Psoas muscle (tissue), 8 donors: ENCODE results near the gene LTB4R. TPM values are rescaled to one million over a fixed set of nuclear protein-coding genes. Genes with fewer than 3 reads are reported as not detected.

Experiments
- ATAC-seq, 4 donors: fragments of 200-7000 bp; cut with Tn5 transposase; one replicate each; pipeline ENCODE4 v1.9.1; 2020; ENCODE audit warnings: moderate library complexity in 3 of 4, mild to moderate bottlenecking in 2 of 4
- DNase-seq, 2 donors: peaks; one replicate each; pipeline ENCODE4 v3.0.0-alpha.2; 2020
- H3K27ac ChIP-seq: fragments of 200-600 bp; one replicate; pipeline ENCODE4 v1.8.0; 2022
- H3K27me3 ChIP-seq, 3 donors: fragments of 200-600 bp in 1 of 3; one replicate each; pipeline versions ENCODE4 v1.6.1 to v1.8.0; 2013 to 2022; ENCODE audit warnings: low read length in 2 of 3, mild to moderate bottlenecking in 2 of 3, moderate library complexity in 1 of 3; ENCODE audit not compliant: insufficient read depth in 3 of 3
- H3K36me3 ChIP-seq, 2 donors: fragments of 200-600 bp in 1 of 2; one replicate each; pipeline versions ENCODE4 v1.6.1 to v1.8.0; 2013 to 2022; ENCODE audit warnings: low read depth in 1 of 2, mild to moderate bottlenecking in 1 of 2, moderate library complexity in 1 of 2; ENCODE audit not compliant: insufficient read depth in 1 of 2
- H3K4me1 ChIP-seq: fragments of 200-600 bp; one replicate; pipeline ENCODE4 v1.8.0; 2022
- H3K4me3 ChIP-seq: fragments of 200-600 bp; one replicate; pipeline ENCODE4 v1.8.0; 2022; ENCODE audit warnings: mild to moderate bottlenecking
- H3K9me3 ChIP-seq: fragments of 200-600 bp; one replicate; pipeline ENCODE4 v1.8.0; 2022
- WGBS, 3 donors: extraction: QIAGEN DNeasy Blood & Tissue Kit; methylation state at CpG; one replicate each; pipeline versions ENCODE4 v1.1.6 to v1.1.7; 2013; 5-methylcytosine and 5-hydroxymethylcytosine counted together
- intact Hi-C, 2 donors: fragments of 100-400 bp; cut with DNase I; formaldehyde crosslinking; loops; one replicate each; pipeline versions ENCODE4 v1.11.0 to v1.14.2; 2022
- polyA plus RNA-seq, 3 donors: library from polyadenylated mRNA; stranded (reverse); fragments of 200-250 nt; gene quantifications; one replicate each; pipeline ENCODE4 v1.2.3, GENCODE V29; 2013
- total RNA-seq, 4 donors: library from RNA; stranded (reverse); fragmentation: NEBNext Ultra II Directional in 2 of 4; extraction: Animal tissue kit (Norgen Biotek cat#: 25700) in 2 of 4; gene quantifications; one replicate each; pipeline versions ENCODE4 v1.2.1 to v1.2.4, GENCODE V29; 2021 to 2023
- TF ChIP-seq, protein P1 (sequence below): fragments of 200-600 bp; IDR thresholded peaks from one replicate; pipeline ENCODE4 v1.8.0; 2022; ENCODE audit warnings: antibody characterized with exemption
- donor health status: healthy with polysubstance abuse.
- donor health status: DM: no; HTN: no; CAD: no; lungs with moderate emphysema.
- donor health status: Bipolar disorder and iron deficiency.
- donor health status: healthy.
- donor health status: DM: yes; HTN: yes; CAD: no.
- donor health status: DM: no; HTN: no; CAD: no.
- donor health status: DM: no; HTN: no; CAD: no.
- donor health status: DM: yes; HTN: yes; CAD: no.

LTB4R gene
- total and polyA plus RNA-seq, 7 donors = 0.35 to 2.1 (median 1.9) TPM

DNA sequence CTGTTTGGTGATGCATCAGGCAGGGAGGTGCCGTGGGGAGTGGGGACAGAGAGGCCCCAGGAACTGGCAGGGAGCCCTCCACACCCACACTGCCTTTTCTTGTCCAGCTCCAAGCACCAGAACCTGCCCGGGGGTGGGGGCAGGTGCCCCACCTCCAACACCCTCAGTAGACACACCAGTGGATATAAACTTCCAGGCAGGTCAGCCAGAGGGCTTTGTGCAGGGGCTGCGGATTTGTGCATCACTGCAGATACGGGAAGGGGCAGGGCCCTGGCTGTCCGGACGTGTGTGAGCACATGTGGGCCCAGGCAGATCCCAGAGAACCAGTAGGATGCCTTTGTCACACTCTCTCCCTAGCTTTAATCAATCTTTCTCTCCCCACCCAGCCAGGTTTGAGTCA lies 47.0 kb upstream of the LTB4R start:
- TF ChIP-seq, protein P1, sequence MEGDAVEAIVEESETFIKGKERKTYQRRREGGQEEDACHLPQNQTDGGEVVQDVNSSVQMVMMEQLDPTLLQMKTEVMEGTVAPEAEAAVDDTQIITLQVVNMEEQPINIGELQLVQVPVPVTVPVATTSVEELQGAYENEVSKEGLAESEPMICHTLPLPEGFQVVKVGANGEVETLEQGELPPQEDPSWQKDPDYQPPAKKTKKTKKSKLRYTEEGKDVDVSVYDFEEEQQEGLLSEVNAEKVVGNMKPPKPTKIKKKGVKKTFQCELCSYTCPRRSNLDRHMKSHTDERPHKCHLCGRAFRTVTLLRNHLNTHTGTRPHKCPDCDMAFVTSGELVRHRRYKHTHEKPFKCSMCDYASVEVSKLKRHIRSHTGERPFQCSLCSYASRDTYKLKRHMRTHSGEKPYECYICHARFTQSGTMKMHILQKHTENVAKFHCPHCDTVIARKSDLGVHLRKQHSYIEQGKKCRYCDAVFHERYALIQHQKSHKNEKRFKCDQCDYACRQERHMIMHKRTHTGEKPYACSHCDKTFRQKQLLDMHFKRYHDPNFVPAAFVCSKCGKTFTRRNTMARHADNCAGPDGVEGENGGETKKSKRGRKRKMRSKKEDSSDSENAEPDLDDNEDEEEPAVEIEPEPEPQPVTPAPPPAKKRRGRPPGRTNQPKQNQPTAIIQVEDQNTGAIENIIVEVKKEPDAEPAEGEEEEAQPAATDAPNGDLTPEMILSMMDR = no peak
- H3K4me1 ChIP-seq = no peaks in the 10 kb centered on the region
- H3K9me3 ChIP-seq = no peaks in the 10 kb centered on the region
- peaks cover 7 to 41% of the 10 kb centered on the region in 2 donors for H3K36me3 ChIP-seq
- no peak overlapping the region for H3K27ac ChIP-seq
- DNase-seq (no peak), ATAC-seq (no peak)
- intact Hi-C loops = no loop called here
- WGBS, 3 donors = 71 to 85% (median 73%) methylated on average over 6 of the region's 6 CpGs
- no peak overlapping the region for H3K4me3 ChIP-seq
- no peaks in the 10 kb centered on the region for H3K27me3 ChIP-seq

DNA sequence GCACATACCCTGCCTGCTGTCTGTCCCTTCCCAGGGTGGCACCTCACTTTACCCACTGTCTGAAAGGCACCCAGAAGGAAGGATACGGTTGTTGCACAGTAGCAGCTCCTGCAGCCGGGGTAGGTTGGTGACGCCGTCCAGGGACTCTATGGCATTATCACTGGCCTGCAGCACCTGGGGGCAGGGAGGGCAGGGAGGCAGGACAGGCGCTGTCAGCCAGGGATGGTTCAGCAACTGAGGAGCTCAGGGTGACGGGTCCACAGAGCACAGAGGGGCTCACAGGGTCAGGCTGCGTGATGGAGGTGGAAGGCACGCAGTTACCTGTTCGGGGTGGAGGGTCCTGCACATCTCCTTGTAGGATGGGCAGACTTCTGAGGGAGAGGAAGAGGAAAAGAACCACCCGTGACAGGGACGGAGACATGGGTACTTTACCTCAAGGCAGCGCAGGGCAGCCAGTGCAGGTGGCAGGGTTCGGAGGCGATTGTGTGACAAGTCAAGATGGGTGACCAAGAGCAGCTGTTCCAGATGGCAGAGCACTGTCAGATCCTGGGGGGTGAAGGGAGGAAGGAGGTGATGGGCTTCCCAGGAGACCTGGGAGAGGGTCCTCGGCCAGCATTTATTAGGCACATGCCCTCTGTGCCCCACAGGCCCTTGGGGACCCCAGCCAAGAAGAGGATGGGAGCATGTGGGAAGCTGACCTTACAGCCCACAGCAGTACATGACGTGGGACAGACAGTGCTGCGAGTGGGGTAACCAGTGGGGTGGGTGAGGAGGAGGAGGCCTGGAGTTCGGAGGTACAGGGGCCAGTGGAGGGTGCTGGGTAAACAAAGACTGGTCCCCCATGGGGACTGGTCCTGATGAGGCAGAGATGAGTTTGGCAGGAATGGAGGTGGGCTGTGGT lies 44.7 kb upstream of the LTB4R start:
- Histone ChIP-seq H3K27ac (no peak overlapping the region), H3K36me3 (peaks cover 8 to 47% of the 10 kb centered on the region in 2 donors), H3K4me3 (no peak overlapping the region), H3K4me1 (no peaks in the 10 kb centered on the region), H3K9me3 (no peaks in the 10 kb centered on the region), H3K27me3 (no peaks in the 10 kb centered on the region)
- no peak for ATAC-seq
- intact Hi-C loops = no loop called here
- TF ChIP-seq, protein P1 = no peak
- 84 to 87% (median 85%) methylated on average over 18 of the region's 18 CpGs for WGBS, 3 donors
- no peak for DNase-seq

GRCh38 chr14:24267516-24267915 lies 43.8 kb upstream of the LTB4R start:
- Histone ChIP-seq H3K27ac (no peak overlapping the region), H3K9me3 (no peaks in the 10 kb centered on the region), H3K4me3 (no peak overlapping the region), H3K4me1 (no peaks in the 10 kb centered on the region), H3K36me3 (peaks cover 8 to 47% of the 10 kb centered on the region in 2 donors), H3K27me3 (no peaks in the 10 kb centered on the region)
- intact Hi-C loops = no loop called here
- 90 to 92% (median 91%) methylated on average over 9 of the region's 9 CpGs for WGBS, 3 donors
- no peak for ATAC-seq
- TF ChIP-seq, protein P1 = no peak
- DNase-seq = no peak

DNA sequence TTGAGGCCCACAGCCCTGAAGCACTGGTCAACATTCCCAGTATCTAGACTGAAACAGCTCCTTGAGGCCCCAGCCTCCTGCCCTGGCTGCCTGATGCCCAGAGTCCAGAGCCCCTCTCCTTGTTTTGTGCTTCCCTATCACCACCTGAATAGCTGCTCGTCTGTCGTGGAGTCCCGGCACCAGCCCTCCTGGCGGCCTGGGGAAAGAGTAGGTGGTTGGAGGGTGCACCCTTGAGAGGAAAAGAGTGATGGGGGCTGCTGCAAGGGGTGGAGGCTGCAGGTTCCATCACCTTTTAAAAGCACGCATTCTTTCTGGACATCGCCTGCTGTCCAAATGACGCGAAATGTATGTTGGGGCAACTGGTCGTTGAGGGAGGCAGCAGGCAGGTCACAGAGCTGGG lies 43.1 kb upstream of the LTB4R start:
- H3K36me3 ChIP-seq = peaks cover 8 to 47% of the 10 kb centered on the region in 2 donors
- no peak for DNase-seq
- no peak for ATAC-seq
- H3K27me3 ChIP-seq = no peaks in the 10 kb centered on the region
- no peaks in the 10 kb centered on the region for H3K9me3 ChIP-seq
- H3K4me1 ChIP-seq = no peaks in the 10 kb centered on the region
- WGBS, 3 donors = 85 to 93% (median 93%) methylated on average over 9 of the region's 9 CpGs
- TF ChIP-seq, protein P1 = no peak
- H3K4me3 ChIP-seq = no peak overlapping the region
- intact Hi-C loops = no loop called here
- H3K27ac ChIP-seq = no peak overlapping the region
